GM23248 (cell line): Measurements from ENCODE around the gene CRB2.

Experiments
- EZH2 ChIP-seq: fragments of 200-600 bp; sonication (generic); IDR thresholded peaks from 2 replicates; pipeline ENCODE4 v1.6.1; 2018; ENCODE audit warnings: antibody characterized with exemption, mild to moderate bottlenecking; ENCODE audit not compliant: insufficient read depth, poor library complexity, severe bottlenecking
- EZH2phosphoT487 ChIP-seq: fragments of 200-600 bp; sonication (generic); IDR thresholded peaks from 2 replicates; pipeline ENCODE4 v1.6.1; 2018; ENCODE audit warnings: antibody characterized with exemption, moderate library complexity, mild to moderate bottlenecking, low read depth; ENCODE audit not compliant: insufficient read depth

DNA sequence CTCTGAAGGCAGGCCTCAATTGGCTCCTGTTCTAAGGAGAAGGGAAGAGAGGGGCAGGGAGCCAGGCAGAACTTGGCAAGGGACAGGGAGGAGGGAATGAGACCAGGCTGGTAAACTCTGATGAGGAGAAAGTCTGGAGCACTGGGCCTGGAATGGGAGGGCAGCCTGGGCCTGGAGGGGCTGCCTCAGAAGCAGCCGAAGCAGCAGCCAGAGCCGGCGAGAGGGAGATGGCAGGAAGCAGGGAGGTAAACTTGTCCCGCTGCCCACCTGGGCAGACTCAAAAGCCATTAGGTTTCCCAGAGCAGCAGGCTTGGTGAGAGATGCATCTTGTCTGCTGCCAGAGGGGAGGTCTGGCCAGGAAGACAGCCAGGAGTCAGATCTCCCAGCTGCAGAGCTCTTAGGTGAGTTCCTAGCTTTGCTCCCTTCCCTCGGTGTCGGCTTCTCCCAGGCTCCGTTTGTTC is 37.0 kb upstream of the CRB2 start:
- TF ChIP-seq EZH2 = no peak
- TF ChIP-seq EZH2phosphoT487 = no peak
